Kidney epithelial cell (primary cell): ENCODE measurements around the gene MACF1. TPM values are rescaled to one million over a fixed set of nuclear protein-coding genes. Genes with fewer than 3 reads are reported as not detected.

ENCODE experiments used
- DNase-seq: peaks from one replicate; pipeline ENCODE4 v3.0.0-alpha.2; 2010; ENCODE audit warnings: low read depth
- H3K27me3 ChIP-seq: 2 replicates; pipeline ENCODE4 v1.6.0; 2011; ENCODE audit warnings: low read length; ENCODE audit not compliant: control insufficient read depth, insufficient read depth
- H3K36me3 ChIP-seq: 2 replicates; pipeline ENCODE4 v1.5.1; 2011; ENCODE audit warnings: low read length; ENCODE audit not compliant: control insufficient read depth, insufficient read depth
- H3K4me3 ChIP-seq: 2 replicates; pipeline ENCODE4 v1.5.1; 2011; ENCODE audit warnings: low read depth, mild to moderate bottlenecking, control low read depth, low read length
- CTCF ChIP-seq: IDR thresholded peaks from 2 replicates; pipeline ENCODE4 v1.5.1; 2011; ENCODE audit warnings: mild to moderate bottlenecking, moderate library complexity, low read length, control low read depth, inconsistent platforms; ENCODE audit not compliant: insufficient read depth, poor library complexity, severe bottlenecking
- total RNA-seq: library from RNA; depleted of rRNA; stranded (reverse); fragments of >200 nt; gene quantifications from 2 replicates; pipeline ENCODE4 v1.2.3, GENCODE V29; 2015

Gene MACF1
- total RNA-seq, 1 donor from 2014 or later, result 279 TPM

- no peak for TF ChIP-seq CTCF
- DNase-seq, result no peak
- H3K36me3 ChIP-seq, result no peaks in the 10 kb centered on the region
Observed at GRCh38 chr1:39328586-39329121, 124.2 kb downstream of the MACF1 start.

GRCh38 chr1:39331647-39332046, 127.2 kb downstream of the MACF1 start:
- no peaks in the 10 kb centered on the region for H3K36me3 ChIP-seq
- H3K4me3 ChIP-seq, result no peak overlapping the region
- no peak for TF ChIP-seq CTCF
- H3K27me3 ChIP-seq, result no peaks in the 10 kb centered on the region
- no peak for DNase-seq

More at GRCh38 chr1:39328586-39329121, 124.2 kb downstream of the MACF1 start:
- Histone ChIP-seq H3K4me3 (no peak overlapping the region), H3K27me3 (no peaks in the 10 kb centered on the region)

- Histone ChIP-seq H3K4me3 (no peak overlapping the region), H3K27me3 (no peaks in the 10 kb centered on the region), H3K36me3 (no peaks in the 10 kb centered on the region)
- DNase-seq, result no peak
- no peak for TF ChIP-seq CTCF
Observed at GRCh38 chr1:39332291-39332690, 127.8 kb downstream of the MACF1 start.

- Histone ChIP-seq H3K36me3 (no peaks in the 10 kb centered on the region), H3K4me3 (no peak overlapping the region), H3K27me3 (no peaks in the 10 kb centered on the region)
- TF ChIP-seq CTCF, result no peak
- no peak for DNase-seq
Observed at GRCh38 chr1:39332828-39333227, 128.3 kb downstream of the MACF1 start.

- no peak for DNase-seq
- Histone ChIP-seq H3K36me3 (no peaks in the 10 kb centered on the region), H3K4me3 (no peak overlapping the region), H3K27me3 (no peaks in the 10 kb centered on the region)
- no peak for TF ChIP-seq CTCF
Observed at GRCh38 chr1:39333296-39333695, 128.8 kb downstream of the MACF1 start.

GRCh38 chr1:39335216-39335615, 130.7 kb downstream of the MACF1 start:
- no peaks in the 10 kb centered on the region for H3K36me3 ChIP-seq
- H3K27me3 ChIP-seq, result no peaks in the 10 kb centered on the region
- TF ChIP-seq CTCF, result no peak
- no peak overlapping the region for H3K4me3 ChIP-seq
- no peak for DNase-seq
